ENCODE data around the gene STEAP1B.

GRCh38 chr7:22371878-22372277 is 128.1 kb downstream of the STEAP1B start:
- TF ChIP-seq CTCF (IDR thresholded peaks at IDR 0.05; ENCODE audit: extremely low read depth in 1 of 2, insufficient read depth in 1 of 2, low read depth in 1 of 2, low read length in 2 of 2): no peak
- TF ChIP-seq FOS (IDR thresholded peaks at IDR 0.05; ENCODE audit: borderline replicate concordance, insufficient read depth, low read length): no peak
- TF ChIP-seq POLR2A (IDR thresholded peaks at IDR 0.05; ENCODE audit: low read depth, low read length): no peak
- TF ChIP-seq EZH2 (IDR thresholded peaks at IDR 0.05; ENCODE audit: borderline replicate concordance, low read depth, low read length, severe bottlenecking): no peak
- TF ChIP-seq, protein P1, sequence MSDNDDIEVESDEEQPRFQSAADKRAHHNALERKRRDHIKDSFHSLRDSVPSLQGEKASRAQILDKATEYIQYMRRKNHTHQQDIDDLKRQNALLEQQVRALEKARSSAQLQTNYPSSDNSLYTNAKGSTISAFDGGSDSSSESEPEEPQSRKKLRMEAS (IDR thresholded peaks at IDR 0.05; ENCODE audit: insufficient read depth, insufficient read length): no peak
